Mesodermal cell (in vitro differentiated cells): ENCODE measurements around the gene HES3.

ENCODE experiments used
- H3K27ac ChIP-seq: 2 replicates; pipeline ENCODE4 v1.7.0; 2013; ENCODE audit warnings: mild to moderate bottlenecking, low read depth, low read length, moderate library complexity; ENCODE audit not compliant: severe bottlenecking
- H3K36me3 ChIP-seq: 2 replicates; pipeline ENCODE4 v1.7.1; 2013; ENCODE audit warnings: mild to moderate bottlenecking, low read length, moderate library complexity; ENCODE audit not compliant: control insufficient read depth, insufficient read depth
- H3K4me1 ChIP-seq: one replicate; pipeline ENCODE4 v1.7.1; 2013; ENCODE audit warnings: mild to moderate bottlenecking, low read length; ENCODE audit not compliant: insufficient read depth, control insufficient read depth, poor library complexity, severe bottlenecking
- H3K4me3 ChIP-seq: 2 replicates; pipeline ENCODE4 v1.7.0; 2013; ENCODE audit warnings: low read length, control low read depth, mild to moderate bottlenecking; ENCODE audit not compliant: insufficient read depth, poor library complexity, severe bottlenecking; ENCODE audit errors: extremely low read depth
- H3K9me3 ChIP-seq: 2 replicates; pipeline ENCODE4 v1.7.1; 2013; ENCODE audit warnings: mild to moderate bottlenecking, low read length, moderate library complexity; ENCODE audit not compliant: control insufficient read depth
- WGBS, 2 experiments: methylation state at CpG; one replicate each; pipeline ENCODE4 v1.1.5; 2013; ENCODE audit warnings: missing lambda C conversion rate in 2 of 2; ENCODE audit not compliant: insufficient coverage in 2 of 2; 5-methylcytosine and 5-hydroxymethylcytosine counted together

Gene HES3

DNA sequence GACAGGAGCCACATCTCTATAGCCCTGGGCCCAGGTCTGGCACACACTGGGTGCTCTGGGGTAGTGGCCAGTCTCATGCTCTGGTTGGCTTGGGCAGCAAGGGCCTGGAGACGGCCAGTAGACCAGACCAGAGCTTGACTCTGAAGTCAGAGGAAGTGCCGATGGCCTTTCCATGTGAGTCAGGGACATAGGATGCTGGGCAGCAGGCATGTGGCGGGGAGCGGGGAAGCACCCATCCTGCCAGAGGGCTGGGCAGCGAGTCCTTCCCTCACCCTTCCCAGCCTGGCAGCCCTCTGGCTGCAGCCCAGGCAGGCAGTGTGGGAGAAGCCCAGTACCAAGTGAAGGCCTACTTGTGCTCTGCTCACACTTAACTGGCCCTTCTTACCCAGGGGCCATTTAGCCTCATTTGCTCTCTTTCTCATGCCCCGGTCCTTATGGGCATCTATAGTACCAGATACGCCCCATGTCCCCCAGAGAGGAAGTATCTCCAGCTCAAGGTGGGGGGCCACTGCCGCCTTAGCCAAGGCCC, 13.6 kb downstream of the HES3 start:
- Histone ChIP-seq H3K4me1 (no peaks in the 10 kb centered on the region), H3K27ac (no peak overlapping the region)
- WGBS, 2 experiments = 92 to 94% methylated on average over 8 of the region's 8 CpGs

DNA sequence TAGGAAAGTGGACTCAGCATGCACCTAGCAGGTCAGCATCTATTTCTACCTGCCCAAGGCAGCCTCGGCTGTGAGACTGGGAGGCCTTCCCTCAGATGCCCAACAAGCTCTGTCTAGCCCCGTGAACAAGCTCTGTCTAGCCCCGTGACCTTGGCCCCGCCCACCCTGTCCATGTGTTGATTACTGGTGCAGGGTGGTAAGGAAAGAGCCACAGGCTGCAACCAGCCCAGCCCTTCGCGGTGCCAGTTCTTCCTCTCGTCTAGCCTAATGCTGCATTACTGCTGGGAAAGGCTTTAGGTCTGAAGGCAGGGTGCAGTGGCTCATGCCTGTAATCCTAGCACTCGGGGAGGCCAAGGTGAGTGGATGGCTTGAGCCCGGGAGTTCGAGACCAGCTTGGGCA, 14.7 kb downstream of the HES3 start:
- H3K27ac ChIP-seq = no peak overlapping the region
- no peaks in the 10 kb centered on the region for H3K4me1 ChIP-seq
- no peak overlapping the region for H3K4me3 ChIP-seq
- no peaks in the 10 kb centered on the region for H3K9me3 ChIP-seq
- WGBS, 2 experiments = 88 to 91% methylated on average over 10 of the region's 10 CpGs
- no peaks in the 10 kb centered on the region for H3K36me3 ChIP-seq

More for the DNA sequence above, 13.6 kb downstream of the HES3 start:
- H3K9me3 ChIP-seq = no peaks in the 10 kb centered on the region
- H3K4me3 ChIP-seq = no peak overlapping the region
- no peaks in the 10 kb centered on the region for H3K36me3 ChIP-seq

DNA sequence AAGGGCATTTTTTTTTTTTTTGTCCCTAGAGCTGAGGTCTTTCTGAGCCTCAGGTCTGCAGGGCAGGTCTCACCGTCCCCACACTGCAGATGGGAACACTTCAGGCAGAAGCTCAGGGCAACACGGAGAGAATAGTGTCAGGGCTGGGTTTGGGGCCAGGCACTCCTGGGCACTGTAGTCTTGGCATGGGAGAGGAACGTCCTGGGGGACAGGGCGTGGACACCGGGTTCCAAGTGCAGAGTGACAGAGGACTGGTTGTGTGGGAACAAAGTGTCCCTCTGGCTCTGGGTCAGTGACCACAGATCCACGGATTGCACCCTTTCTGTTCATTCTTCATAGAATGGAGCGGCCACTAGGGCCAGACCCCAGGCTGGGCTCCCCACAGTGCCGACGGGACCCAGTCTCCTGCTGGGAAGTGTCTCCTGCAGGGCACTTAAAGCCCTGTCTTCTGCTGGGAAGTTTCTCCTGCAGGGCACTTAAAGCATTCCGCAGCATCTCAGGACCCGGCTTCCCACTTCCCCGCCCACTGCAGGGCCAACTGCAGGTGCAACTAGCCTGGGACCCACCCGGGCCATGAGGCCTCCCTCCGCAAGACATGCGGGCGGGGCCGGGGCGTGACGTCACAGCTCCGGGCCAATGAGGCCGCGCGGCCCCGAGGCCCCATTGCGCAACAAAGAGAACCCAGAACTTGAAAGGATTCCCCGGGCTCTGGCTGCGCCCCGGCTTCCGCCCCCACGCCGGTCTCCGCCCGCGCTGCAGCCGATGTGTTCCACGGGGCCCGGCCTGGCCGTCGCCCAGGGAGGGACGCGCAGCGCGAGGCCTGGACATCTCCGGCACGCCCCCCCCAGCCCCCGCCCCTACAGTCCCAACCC, 15.7 kb downstream of the HES3 start:
- no peaks in the 10 kb centered on the region for H3K36me3 ChIP-seq
- H3K9me3 ChIP-seq = no peaks in the 10 kb centered on the region
- H3K4me3 ChIP-seq = peak overlapping the region; percentile 51
- no peaks in the 10 kb centered on the region for H3K4me1 ChIP-seq
- no peak overlapping the region for H3K27ac ChIP-seq
- 12 to 15% methylated on average over 31 to 34 of the region's 46 CpGs for WGBS, 2 experiments

DNA sequence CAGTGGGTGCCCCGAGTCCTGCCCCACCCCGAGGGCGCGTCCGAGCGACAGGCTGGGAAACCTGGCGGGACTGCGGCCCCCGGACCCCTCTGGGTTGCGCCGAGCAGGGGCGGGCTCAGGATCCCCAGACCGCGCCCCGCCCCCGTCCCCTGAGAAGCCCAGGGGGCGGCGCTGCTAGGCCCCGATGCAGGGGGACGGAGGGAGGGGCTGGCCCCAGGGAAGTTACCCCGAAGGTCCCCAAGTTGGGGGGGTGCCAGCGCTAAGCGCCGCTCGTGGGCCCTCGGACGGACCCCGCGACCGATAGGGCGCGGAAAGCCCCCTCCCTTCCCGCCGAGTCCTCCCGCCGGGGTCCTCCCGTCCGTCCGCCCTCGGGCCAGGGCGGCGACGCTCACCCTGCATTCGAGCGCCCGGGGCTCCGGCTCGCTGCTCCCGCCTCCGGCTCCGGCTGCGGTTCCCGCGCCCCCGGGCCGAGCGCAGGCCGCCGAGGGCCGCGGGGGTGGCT, 16.5 kb downstream of the HES3 start:
- 1% methylated on average over 47 to 58 of the region's 61 CpGs for WGBS, 2 experiments
- H3K27ac ChIP-seq = no peak overlapping the region
- H3K36me3 ChIP-seq = no peaks in the 10 kb centered on the region
- H3K4me1 ChIP-seq = no peaks in the 10 kb centered on the region
- no peaks in the 10 kb centered on the region for H3K9me3 ChIP-seq
- H3K4me3 ChIP-seq = peak overlapping the region; percentile 51

DNA sequence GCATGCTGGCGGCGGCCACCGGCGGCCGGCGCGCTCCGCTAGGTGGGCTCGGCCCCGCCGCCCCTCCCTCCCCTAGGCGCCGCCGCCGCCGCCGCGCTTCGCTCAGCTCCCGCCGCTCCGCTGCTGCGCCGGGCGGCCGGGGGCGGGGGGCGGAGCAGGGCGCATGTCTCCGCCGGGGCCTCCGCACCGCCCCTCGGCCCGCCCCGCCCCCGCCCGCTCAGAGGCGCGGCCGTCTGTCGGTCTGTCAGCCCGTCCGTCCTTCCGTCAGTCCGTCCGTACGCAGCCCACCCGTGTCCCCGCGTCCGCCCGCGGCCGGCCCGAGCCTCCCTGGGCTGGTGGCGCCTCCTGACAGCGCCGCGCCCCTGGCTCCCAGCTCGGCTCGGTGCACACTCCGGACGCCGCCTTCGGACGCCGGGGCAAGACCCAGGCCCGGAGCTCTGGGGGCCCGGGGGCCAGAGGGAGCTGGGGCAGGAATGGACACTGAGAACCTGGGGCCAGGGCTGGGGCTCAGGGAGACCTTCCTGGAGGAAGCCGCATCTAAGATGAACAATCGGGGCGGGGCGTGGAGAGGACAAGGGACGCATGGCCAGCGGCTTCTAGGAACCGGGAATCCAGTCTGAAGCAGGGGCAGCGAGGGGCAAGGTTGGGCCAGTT, 17.1 kb downstream of the HES3 start, which contains the start of gene GPR153:
GPR153 (minus strand) TSS at position 138 of the 654 bp plus-strand sequence. CDS start 6,193 bp downstream, outside the sequence.
- H3K36me3 ChIP-seq = peaks cover 1% of the 10 kb centered on the region
- H3K9me3 ChIP-seq = no peaks in the 10 kb centered on the region
- H3K27ac ChIP-seq = no peak within 1 kb of the TSS
- H3K4me1 ChIP-seq = no peaks in the 10 kb centered on the region
- 1 to 2% methylated on average over 43 to 65 of the region's 78 CpGs for WGBS, 2 experiments
- peak within 1 kb of the TSS; percentile 51 for H3K4me3 ChIP-seq

DNA sequence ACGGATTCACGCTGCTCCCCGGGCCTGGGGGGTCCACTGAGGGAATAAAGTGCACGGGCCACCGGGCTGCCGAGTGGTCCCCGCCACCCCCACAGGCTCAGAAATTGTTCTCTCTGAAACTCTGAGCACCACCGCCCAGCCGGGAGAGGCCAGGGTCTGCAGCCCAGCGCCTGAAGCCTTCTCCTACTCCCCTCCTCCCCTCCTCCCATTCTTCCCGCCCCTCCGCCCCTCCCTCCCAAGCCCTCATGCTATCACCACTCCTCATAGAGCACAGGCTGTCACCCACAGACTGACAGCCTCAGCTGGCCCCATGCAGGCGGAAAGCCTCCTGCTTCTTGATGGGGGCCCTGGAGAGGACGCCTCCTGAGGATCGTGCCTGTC, 17.6 kb downstream of the HES3 start:
- no peaks in the 10 kb centered on the region for H3K9me3 ChIP-seq
- H3K4me3 ChIP-seq = peak overlapping the region; percentile 41
- no peak overlapping the region for H3K27ac ChIP-seq
- 13 to 16% methylated on average over 9 to 13 of the region's 15 CpGs for WGBS, 2 experiments
- H3K36me3 ChIP-seq = peaks cover 4% of the 10 kb centered on the region
- H3K4me1 ChIP-seq = no peaks in the 10 kb centered on the region

DNA sequence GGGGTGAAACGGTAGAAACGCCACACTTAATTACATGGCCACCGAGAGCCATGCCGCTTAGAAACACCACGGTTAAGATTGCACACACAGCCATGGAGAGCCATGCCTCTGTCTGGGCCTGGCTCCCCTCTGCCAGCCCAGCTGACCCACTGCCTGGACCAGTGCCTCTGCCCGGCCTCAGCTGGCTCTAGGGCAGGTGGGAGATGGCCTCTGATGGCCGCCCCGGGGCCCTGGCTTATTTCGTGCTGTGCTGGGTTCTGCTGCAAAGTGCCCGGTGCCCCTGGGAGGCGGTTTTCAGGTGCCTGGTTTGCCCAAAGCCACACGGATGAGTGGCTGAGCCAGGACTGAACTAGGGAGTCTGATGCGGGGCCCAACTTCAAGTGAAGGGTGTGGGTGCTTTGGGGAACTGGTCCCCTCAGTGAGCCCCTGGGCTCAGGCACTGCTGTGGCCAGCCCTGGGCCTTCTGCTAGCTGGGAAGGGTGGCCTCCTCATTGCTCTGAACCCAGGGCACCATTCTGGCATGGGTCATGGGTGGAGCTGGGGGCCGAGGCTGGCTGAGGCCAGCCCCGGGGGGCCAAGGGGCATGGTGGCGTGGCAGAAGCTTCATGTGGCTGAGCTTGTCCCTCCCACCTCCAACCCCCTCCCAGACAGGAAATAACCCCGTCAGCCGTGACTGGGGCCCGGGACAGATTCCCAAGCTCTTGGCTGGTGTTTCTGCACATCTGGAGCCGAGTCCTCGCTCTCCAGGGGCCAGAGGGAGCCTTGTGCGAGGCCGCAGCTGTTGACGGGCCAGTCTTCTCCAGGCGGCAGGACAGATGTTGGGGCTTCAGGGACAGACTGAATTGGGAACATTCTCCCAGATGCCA, 18.8 kb downstream of the HES3 start:
- Histone ChIP-seq H3K9me3 (no peaks in the 10 kb centered on the region), H3K4me1 (peaks cover 2% of the 10 kb centered on the region), H3K27ac (no peak overlapping the region), H3K4me3 (no peak overlapping the region), H3K36me3 (peaks cover 7% of the 10 kb centered on the region)
- 91 to 92% methylated on average over 20 to 25 of the region's 25 CpGs for WGBS, 2 experiments

DNA sequence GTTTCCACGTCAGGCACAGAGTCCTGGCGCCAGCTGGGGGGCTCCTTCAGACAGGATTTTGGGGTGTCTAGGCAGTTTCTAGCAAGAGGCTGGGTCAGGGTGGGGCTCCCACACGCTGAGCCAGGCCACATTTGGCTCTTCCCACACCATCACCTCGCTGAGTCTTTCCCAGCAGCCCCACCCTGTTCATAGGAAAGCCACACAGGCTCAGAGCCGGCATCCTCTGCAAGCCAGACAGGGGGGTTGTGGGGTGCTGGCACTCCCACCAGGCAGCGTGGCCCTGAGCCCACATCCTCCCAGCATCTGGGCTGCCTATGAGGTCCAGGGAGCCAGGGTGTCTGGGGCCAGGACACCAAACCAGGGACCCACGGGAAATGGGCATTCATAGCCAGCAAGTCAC, 19.7 kb downstream of the HES3 start:
- no peak overlapping the region for H3K27ac ChIP-seq
- no peak overlapping the region for H3K4me3 ChIP-seq
- peaks cover 7% of the 10 kb centered on the region for H3K36me3 ChIP-seq
- H3K9me3 ChIP-seq = no peaks in the 10 kb centered on the region
- 90 to 96% methylated on average over 4 to 7 of the region's 7 CpGs for WGBS, 2 experiments
- H3K4me1 ChIP-seq = peaks cover 3% of the 10 kb centered on the region

DNA sequence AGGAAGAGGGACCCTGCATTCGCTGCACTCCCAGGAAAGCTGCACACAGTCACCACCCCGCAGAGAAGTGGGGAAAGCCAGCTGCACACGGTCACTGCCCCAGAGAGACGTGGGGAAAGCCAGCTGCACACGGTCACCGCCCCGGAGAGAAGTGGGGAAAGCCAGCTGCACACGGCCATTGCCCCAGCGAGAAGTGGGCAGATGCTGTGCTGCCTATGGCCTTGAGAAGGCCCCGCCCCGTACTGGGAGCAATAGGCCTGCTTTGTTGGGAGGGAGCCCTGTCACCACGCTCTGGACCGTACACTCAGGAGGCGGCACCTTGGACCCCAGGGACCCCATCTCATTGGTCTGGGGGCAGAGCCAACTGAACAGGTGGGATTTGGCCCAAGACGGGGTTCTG, 21.2 kb downstream of the HES3 start:
- no peak overlapping the region for H3K27ac ChIP-seq
- no peak overlapping the region for H3K4me3 ChIP-seq
- WGBS, 2 experiments = 88 to 93% methylated on average over 14 to 15 of the region's 15 CpGs
- H3K36me3 ChIP-seq = peaks cover 7% of the 10 kb centered on the region
- peaks cover 6% of the 10 kb centered on the region for H3K4me1 ChIP-seq
- H3K9me3 ChIP-seq = no peaks in the 10 kb centered on the region

DNA sequence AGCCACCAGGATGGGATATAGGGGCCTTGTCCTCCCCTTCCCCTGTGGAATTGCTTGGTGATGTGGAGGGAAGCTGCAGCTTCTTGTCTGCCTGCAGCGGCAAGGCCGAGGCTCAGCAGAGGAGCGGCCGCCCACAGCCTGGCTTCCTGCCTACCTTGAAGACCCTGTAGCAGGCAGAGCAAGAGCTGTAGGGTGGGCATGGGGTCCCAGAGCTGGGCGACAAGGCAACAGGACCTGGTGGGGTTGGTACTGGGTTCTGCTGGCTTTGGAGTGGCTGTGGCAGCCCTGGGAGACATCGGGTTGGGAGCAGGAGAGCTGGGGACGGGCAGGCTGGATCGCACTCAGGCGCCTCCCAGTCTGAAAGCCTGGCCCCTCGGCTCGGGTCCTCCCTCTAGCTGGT, 22.7 kb downstream of the HES3 start:
- H3K9me3 ChIP-seq = no peaks in the 10 kb centered on the region
- peaks cover 7% of the 10 kb centered on the region for H3K36me3 ChIP-seq
- peaks cover 9% of the 10 kb centered on the region for H3K4me1 ChIP-seq
- no peak overlapping the region for H3K27ac ChIP-seq
- 87 to 93% methylated on average over 7 to 11 of the region's 11 CpGs for WGBS, 2 experiments
- H3K4me3 ChIP-seq = no peak overlapping the region
